LNCaP clone FGC (cell line): Measurements from ENCODE around the gene HOGA1.

ENCODE experiments used
- DNase-seq: peaks from one replicate; pipeline ENCODE4 v3.0.0-alpha.2; 2011; ENCODE audit warnings: low read depth
- H3K4me3 ChIP-seq: 2 replicates; pipeline ENCODE4 v1.5.1; 2011; ENCODE audit warnings: mild to moderate bottlenecking, low read depth, low read length, control low read depth
- TF ChIP-seq, protein P1 (sequence below): IDR thresholded peaks from 2 replicates; pipeline ENCODE4 v1.5.1; 2012; ENCODE audit warnings: mild to moderate bottlenecking; ENCODE audit not compliant: control insufficient read depth, insufficient read depth; ENCODE audit errors: extremely low read depth

Gene HOGA1

DNA sequence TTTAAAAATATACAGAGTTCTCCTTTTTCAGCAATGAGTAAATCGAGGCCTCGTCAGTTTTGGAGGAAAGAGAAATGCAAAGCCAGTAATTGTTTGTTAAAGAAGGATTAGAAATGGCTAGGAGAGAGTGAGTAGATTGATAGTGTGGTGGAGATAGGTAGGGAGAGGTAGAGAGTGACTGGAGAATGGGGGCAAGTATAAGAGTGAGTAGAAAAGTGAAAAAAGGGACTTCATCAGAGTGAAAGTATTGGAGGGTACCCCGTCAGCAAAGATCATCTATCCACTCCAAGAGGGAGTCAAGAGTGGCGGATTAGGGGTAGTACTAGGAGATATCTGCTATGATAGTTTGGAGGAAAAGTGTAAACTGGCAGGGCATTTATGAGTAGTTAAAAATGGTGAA, 20.9 kb upstream of the HOGA1 start:
- TF ChIP-seq, protein P1, sequence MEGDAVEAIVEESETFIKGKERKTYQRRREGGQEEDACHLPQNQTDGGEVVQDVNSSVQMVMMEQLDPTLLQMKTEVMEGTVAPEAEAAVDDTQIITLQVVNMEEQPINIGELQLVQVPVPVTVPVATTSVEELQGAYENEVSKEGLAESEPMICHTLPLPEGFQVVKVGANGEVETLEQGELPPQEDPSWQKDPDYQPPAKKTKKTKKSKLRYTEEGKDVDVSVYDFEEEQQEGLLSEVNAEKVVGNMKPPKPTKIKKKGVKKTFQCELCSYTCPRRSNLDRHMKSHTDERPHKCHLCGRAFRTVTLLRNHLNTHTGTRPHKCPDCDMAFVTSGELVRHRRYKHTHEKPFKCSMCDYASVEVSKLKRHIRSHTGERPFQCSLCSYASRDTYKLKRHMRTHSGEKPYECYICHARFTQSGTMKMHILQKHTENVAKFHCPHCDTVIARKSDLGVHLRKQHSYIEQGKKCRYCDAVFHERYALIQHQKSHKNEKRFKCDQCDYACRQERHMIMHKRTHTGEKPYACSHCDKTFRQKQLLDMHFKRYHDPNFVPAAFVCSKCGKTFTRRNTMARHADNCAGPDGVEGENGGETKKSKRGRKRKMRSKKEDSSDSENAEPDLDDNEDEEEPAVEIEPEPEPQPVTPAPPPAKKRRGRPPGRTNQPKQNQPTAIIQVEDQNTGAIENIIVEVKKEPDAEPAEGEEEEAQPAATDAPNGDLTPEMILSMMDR: no peak
- DNase-seq: no peak
- H3K4me3 ChIP-seq: no peak overlapping the region

- no peak for DNase-seq
- TF ChIP-seq, protein P1: no peak
- no peak overlapping the region for H3K4me3 ChIP-seq
Measured at GRCh38 chr10:97564776-97565175, 19.4 kb upstream of the HOGA1 start.

- TF ChIP-seq, protein P1: no peak
Measured at GRCh38 chr10:97566336-97566996, 17.7 kb upstream of the HOGA1 start.

DNA sequence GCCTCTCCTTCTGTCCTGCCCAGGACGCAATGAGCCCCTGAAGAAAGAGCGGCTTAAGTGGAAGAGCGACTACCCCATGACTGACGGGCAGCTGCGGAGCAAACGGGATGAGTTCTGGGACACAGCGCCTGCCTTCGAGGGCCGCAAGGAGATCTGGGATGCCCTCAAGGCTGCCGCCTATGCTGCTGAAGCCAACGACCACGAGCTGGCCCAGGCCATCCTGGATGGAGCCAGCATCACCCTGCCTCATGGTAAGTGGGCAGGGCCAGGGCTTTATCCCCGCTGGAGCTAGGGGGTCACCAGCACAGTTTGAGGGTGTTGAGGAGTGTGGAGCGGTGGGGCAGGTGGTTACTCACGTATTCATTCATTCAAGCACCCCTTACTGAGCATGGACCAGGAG, 16.3 kb upstream of the HOGA1 start:
- H3K4me3 ChIP-seq: no peak overlapping the region
- TF ChIP-seq, protein P1: no peak
- no peak for DNase-seq

More at GRCh38 chr10:97566336-97566996, 17.7 kb upstream of the HOGA1 start:
- no peak overlapping the region for H3K4me3 ChIP-seq
- DNase-seq: no peak

DNA sequence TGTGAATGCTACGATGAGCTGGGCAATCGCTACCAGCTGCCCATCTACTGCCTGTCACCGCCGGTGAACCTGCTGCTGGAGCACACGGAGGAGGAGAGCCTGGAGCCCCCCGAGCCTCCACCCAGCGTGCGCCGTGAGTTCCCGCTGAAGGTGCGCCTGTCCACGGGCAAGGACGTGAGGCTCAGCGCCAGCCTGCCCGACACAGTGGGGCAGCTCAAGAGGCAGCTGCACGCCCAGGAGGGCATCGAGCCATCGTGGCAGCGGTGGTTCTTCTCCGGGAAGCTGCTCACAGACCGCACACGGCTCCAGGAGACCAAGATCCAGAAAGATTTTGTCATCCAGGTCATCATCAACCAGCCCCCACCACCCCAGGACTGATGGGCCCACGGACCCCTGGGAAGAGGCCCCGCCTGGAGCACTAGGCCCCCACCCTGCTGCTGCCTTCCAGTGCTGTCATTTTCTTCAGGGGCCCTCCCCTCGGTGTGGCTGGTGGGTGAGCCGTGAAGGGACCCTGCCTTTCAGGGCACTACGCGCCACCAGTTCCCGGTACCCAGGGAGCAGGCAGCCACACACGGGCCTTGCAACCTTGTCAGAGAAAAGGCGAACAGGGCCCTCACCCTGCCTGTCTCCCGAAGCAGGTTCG, 13.9 kb upstream of the HOGA1 start:
- DNase-seq: no peak
- H3K4me3 ChIP-seq: no peak overlapping the region
- TF ChIP-seq, protein P1: no peak

GRCh38 chr10:97570789-97571471, 13.3 kb upstream of the HOGA1 start:
- H3K4me3 ChIP-seq: no peak overlapping the region
- DNase-seq: no peak
- TF ChIP-seq, protein P1: no peak
